ENCODE results near the gene FAM53B.
"Not testable (repeated sequence)": the region's sequence is repeated elsewhere in the genome, so short reads cannot be mapped to it uniquely, and the experiment has no call there.

Gene FAM53B

GRCh38 chr10:124628676-124629021 is 115.5 kb downstream of the FAM53B start:
- no peak for DNase-seq (ENCODE audit: low read depth)

GRCh38 chr10:124627866-124628675 is 116.1 kb downstream of the FAM53B start:
- DNase-seq (ENCODE audit: low read depth): no peak

GRCh38 chr10:124626759-124627380 is 117.3 kb downstream of the FAM53B start:
- DNase-seq (ENCODE audit: low read depth): no peak

DNA sequence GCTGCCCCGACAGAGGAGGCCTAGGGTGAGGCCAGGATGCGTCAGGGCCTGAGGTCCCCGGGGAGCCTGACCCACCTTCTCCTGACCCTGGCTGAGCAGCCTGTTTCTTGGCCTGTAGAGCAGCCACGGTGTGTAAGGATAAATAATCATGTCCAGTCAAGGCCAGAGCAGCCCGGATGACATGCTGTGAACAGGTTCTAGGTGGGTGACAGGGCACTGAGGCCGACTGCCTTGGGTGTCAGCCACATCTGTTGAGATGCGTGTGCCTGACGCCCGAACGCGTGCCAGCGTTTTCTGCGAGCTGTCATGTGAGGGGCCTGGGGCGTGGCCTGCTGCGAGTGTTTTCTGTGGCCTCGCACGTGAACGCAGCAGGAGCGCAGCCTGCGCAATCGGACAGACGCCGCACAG is 118.3 kb downstream of the FAM53B start:
- DNase-seq (ENCODE audit: low read depth): no peak

GRCh38 chr10:124624895-124625294 is 119.3 kb downstream of the FAM53B start:
- no peak for DNase-seq (ENCODE audit: low read depth)

- DNase-seq (ENCODE audit: low read depth): no peak
These were observed 119.7 kb downstream of the FAM53B start for GRCh38 chr10:124624466-124624865.

DNA sequence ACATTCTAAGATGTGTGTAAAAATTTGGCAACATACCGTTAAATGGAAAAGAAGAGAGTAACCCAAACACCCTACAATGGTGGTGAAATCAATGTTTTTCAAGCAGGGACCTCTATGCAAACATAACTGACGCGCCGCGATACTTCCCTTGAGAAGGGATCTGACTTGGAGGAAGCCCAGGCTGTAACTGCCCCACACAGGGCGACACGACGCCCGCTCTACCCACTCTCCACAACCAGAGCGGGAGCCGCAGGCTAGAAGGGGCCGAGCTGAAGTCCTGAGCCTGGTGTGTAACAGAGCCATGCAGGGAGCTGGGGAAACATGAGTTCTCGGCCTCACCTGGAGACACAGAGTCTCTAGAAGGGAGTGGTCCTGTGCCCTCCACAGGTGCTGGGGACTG is 120.2 kb downstream of the FAM53B start:
- DNase-seq (ENCODE audit: low read depth): no peak

GRCh38 chr10:124622866-124623536 is 121.2 kb downstream of the FAM53B start:
- no peak for DNase-seq (ENCODE audit: low read depth)

DNA sequence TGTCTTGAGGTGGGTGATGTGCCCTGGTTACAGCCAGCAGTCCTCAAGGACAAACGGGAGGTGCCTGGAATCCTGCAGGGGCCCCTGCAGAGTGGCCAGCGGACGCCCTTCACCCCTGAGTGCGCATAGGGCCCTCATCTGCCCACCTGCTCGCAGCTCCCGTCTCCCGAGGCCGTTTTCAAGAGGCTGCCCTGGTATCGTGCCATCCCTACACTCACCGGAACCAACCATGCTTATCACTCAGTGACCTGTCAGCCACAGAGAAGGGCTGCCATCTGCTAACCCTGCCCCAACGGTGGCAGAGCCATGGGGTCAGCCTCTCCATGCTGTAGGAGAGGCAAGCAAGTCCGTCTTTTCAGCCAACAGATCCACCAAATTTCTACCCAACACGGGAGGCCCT is 122.0 kb downstream of the FAM53B start:
- no peak for DNase-seq (ENCODE audit: low read depth)

DNA sequence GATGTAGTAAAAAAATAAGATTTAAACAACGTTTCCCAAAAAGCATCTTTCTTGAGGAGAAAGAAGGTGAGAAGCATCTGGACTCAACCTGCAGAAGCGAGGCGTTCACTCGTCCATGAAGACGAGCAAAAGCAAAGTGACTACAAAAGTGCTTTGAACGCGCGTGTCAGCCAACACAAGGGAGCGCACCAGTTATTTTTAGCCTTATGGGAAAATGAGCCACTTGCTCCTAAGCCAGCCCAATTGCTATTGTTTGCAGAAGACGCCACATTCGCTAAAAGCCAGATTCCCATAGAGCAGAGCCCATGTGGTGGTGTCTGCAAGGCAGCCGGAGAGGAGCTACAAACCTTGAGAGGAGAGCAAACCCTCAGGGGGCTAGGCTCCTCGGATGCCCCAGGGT is 122.5 kb downstream of the FAM53B start:
- DNase-seq (ENCODE audit: low read depth): no peak

GRCh38 chr10:124619802-124620490 is 124.2 kb downstream of the FAM53B start:
- DNase-seq (ENCODE audit: low read depth): no peak

DNA sequence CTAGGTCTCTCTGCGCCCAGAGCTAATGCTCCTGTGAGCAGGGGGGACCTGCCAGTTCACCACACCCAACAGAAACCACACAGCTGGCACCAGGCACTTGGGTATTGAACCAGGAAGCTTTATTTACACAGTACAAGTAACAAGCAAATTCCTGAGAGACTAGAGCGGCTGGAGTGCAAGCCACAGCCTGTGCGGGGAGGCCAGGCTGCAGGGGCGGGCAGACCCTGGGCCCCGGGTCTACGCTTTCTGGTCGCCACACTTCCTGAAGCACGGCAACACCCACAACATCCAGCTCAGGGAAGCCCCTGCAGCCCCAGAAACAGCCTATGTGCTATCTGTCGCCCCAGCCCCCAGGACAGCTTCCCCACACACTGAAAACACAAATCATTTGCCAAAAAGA is 125.0 kb downstream of the FAM53B start:
- no peak for DNase-seq (ENCODE audit: low read depth)

GRCh38 chr10:124618470-124619073 is 125.6 kb downstream of the FAM53B start:
- no peak for DNase-seq (ENCODE audit: low read depth)

DNA sequence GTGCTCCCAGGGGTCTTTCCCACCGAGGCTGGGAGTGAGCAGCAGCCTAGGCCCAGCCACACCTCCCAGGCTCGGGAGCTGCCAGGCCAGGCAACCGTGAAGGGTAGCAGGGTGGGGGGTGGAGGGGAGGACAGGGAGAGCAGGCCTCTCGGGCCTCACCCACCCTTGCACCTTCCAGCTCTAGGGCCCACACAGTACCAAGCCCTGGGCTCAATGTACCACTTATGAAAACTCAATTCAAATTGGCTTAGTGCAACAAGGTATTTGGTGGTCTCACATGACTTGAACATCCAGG is 127.4 kb downstream of the FAM53B start:
- no peak for DNase-seq (ENCODE audit: low read depth)

- DNase-seq (ENCODE audit: low read depth): no peak
These were observed 127.9 kb downstream of the FAM53B start for GRCh38 chr10:124616040-124616835.

DNA sequence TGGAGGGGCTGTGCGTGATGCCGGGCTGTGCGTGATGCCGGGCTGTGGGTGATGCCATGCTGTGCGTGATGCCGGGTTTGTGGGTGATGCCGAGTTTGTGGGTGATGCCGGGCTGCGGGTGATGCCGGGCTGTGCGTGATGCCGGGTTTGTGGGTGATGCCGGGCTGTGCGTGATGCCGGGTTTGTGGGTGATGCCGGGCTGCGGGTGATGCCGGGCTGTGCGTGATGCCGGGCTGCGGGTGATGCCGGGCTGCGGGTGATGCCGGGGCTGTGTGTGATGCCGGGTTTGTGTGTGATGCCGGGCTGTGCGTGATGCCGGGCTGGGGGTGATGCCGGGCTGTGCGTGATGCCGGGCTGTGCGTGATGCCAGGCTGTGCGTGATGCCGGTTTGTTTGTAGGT is 128.9 kb downstream of the FAM53B start:
- DNase-seq (ENCODE audit: low read depth): no peak

- no peak for DNase-seq (ENCODE audit: low read depth)
These were observed 130.0 kb downstream of the FAM53B start for GRCh38 chr10:124614003-124614659.

DNA sequence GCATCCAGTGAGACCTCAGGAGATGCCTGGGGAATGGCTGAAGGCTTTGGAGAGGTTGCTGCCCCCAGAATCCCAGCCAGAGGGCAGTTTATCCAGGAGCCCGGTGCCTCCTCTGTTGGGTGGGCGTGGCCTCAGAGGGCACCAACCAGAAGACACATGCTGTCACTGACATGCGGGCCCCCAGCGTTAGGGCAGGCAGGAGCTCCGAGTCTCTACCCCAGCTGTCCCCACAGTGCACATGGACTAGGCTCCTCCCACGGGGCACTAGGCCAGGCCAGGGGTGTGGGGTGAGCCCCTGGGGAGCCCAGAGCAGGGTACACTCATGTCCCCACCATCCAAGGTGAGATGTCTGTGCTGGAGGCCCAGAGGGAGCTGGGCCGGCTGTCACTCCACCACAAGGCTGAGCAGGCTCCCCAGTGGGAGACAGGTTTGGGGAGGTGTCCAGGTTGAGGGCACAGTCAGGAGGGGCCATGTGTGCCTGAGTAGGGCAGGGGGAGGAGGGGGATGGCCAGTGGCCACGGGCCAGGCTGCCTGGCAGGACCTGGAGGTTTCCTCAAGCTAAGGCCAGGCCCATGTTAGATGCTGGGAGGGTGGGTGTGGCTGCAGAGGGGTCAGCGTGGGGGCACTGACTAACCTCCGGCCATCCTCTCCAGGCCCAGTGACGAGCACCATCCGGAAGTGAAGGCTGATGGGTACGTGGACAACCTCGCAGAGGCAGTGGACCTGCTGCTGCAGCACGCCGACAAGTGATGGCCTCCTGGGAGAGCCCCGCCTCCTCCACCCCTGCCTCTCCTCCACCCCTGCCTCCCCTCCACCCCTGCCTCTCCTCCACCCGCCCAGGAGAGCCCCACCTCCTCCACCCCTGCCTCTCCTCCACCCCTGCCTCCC is 131.3 kb downstream of the FAM53B start:
- DNase-seq (ENCODE audit: low read depth): no peak

DNA sequence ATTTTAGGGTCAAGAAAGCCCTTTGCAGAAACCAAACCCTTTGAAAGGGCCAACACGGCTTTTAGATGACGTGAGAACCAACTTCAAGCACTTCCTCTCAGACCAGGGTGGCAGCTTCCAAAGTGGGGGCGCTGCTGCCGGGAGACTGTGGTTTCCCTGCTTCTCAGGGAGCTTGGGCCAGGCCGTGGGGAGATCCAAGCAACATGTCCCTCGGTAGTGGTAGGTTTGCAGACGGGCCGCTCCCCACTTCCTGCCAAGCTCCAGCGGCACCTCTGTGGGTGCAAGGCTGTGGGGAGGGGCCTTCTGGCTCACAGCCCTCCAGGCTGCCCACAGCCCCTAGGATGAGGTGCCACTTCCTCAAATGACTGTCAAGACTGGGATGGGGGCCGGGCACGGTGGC is 132.4 kb downstream of the FAM53B start:
- no peak for DNase-seq (ENCODE audit: low read depth)

- DNase-seq (ENCODE audit: low read depth): not testable (repeated sequence)
These were observed 133.3 kb downstream of the FAM53B start for GRCh38 chr10:124610851-124611250.
